ENCODE measurements around the gene POU2F3. TPM values are rescaled to one million over a fixed set of nuclear protein-coding genes. Genes with fewer than 3 reads are reported as not detected.

The POU2F3 gene
- total RNA-seq, 4 donors from 2014 or later: not detected

GRCh38 chr11:120259241-120259640 is 19.3 kb downstream of the POU2F3 start:
- DNase-seq (no peak), ATAC-seq (no peak)
- Histone ChIP-seq H3K4me1 (no peaks in the 10 kb centered on the region), H3K9me3 (no peaks in the 10 kb centered on the region), H3K36me3 (no peaks in the 10 kb centered on the region), H3K4me3 (no peak overlapping the region), H3K27me3 (peaks cover 14 to 19% (median 15%) of the 10 kb centered on the region in 3 donors), H3K27ac (no peak overlapping the region)
- intact Hi-C loops (cut with DNase I; ENCODE audit: low total_unique reads): no loop called here
- in situ Hi-C loops (cut with MboI; ENCODE audit: low sequenced_read_pairs in 4 of 4): no loop called here
- TF ChIP-seq, protein P1, sequence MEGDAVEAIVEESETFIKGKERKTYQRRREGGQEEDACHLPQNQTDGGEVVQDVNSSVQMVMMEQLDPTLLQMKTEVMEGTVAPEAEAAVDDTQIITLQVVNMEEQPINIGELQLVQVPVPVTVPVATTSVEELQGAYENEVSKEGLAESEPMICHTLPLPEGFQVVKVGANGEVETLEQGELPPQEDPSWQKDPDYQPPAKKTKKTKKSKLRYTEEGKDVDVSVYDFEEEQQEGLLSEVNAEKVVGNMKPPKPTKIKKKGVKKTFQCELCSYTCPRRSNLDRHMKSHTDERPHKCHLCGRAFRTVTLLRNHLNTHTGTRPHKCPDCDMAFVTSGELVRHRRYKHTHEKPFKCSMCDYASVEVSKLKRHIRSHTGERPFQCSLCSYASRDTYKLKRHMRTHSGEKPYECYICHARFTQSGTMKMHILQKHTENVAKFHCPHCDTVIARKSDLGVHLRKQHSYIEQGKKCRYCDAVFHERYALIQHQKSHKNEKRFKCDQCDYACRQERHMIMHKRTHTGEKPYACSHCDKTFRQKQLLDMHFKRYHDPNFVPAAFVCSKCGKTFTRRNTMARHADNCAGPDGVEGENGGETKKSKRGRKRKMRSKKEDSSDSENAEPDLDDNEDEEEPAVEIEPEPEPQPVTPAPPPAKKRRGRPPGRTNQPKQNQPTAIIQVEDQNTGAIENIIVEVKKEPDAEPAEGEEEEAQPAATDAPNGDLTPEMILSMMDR (IDR thresholded peaks at IDR 0.05 in 4 of 5, conservative IDR thresholded peaks at IDR 0.05 in 1 of 5): no peak
- TF ChIP-seq POLR2A (IDR thresholded peaks at IDR 0.05): no peak

GRCh38 chr11:120259988-120260565 is 20.1 kb downstream of the POU2F3 start:
- intact Hi-C loops (cut with DNase I; ENCODE audit: low total_unique reads): no loop called here
- peaks cover 7 to 11% (median 11%) of the 10 kb centered on the region in 3 donors for H3K27me3 ChIP-seq

GRCh38 chr11:120260616-120261015 is 20.7 kb downstream of the POU2F3 start:
- intact Hi-C loops (cut with DNase I; ENCODE audit: low total_unique reads) (no loop called here), in situ Hi-C loops (cut with MboI; ENCODE audit: low sequenced_read_pairs in 4 of 4) (no loop called here)
- Histone ChIP-seq H3K9me3 (no peaks in the 10 kb centered on the region), H3K27me3 (peaks cover 1 to 6% (median 5%) of the 10 kb centered on the region in 3 donors), H3K4me3 (no peak overlapping the region), H3K27ac (no peak overlapping the region), H3K4me1 (no peaks in the 10 kb centered on the region), H3K36me3 (no peaks in the 10 kb centered on the region)
- no peak for DNase-seq
- TF ChIP-seq, protein P1 (IDR thresholded peaks at IDR 0.05 in 4 of 5, conservative IDR thresholded peaks at IDR 0.05 in 1 of 5): no peak
- no peak for TF ChIP-seq POLR2A (IDR thresholded peaks at IDR 0.05)
- no peak for ATAC-seq

More at GRCh38 chr11:120259988-120260565, 20.1 kb downstream of the POU2F3 start:
- DNase-seq (no peak), ATAC-seq (no peak)
- no peaks in the 10 kb centered on the region for H3K4me1 ChIP-seq
- no peak overlapping the region for H3K27ac ChIP-seq
- TF ChIP-seq, protein P1 (IDR thresholded peaks at IDR 0.05 in 4 of 5, conservative IDR thresholded peaks at IDR 0.05 in 1 of 5): no peak
- TF ChIP-seq POLR2A (IDR thresholded peaks at IDR 0.05): no peak
- H3K4me3 ChIP-seq: no peak overlapping the region
- in situ Hi-C loops (cut with MboI; ENCODE audit: low sequenced_read_pairs in 4 of 4): no loop called here
- H3K36me3 ChIP-seq: no peaks in the 10 kb centered on the region
- no peaks in the 10 kb centered on the region for H3K9me3 ChIP-seq

DNA sequence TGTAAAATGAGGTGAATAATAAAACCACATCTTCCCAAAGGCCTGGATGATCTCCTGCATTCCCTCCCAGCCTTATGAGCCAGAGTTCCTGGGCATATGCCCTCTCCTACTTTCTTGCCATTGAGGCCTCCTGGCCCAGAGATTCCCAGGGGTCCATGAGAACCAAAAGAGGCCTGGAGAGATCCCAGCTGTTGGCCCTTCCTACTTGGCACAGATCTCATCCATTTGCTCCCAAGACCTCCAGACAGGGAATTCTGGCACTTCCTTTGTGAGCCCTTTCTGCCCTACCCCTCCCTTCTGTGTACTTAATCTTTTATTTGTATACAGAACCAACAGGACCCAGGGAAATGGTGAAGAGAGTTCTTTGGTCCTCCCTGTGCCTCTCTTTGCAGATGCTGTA is 21.4 kb downstream of the POU2F3 start:
- Histone ChIP-seq H3K27me3 (peaks cover 0 to 4% (median 3%) of the 10 kb centered on the region in 3 donors), H3K4me3 (no peak overlapping the region), H3K4me1 (no peaks in the 10 kb centered on the region), H3K9me3 (no peaks in the 10 kb centered on the region), H3K36me3 (no peaks in the 10 kb centered on the region), H3K27ac (no peak overlapping the region)
- in situ Hi-C loops (cut with MboI; ENCODE audit: low sequenced_read_pairs in 4 of 4) (no loop called here), intact Hi-C loops (cut with DNase I; ENCODE audit: low total_unique reads) (no loop called here)
- TF ChIP-seq POLR2A (IDR thresholded peaks at IDR 0.05): no peak
- TF ChIP-seq, protein P1 (IDR thresholded peaks at IDR 0.05 in 4 of 5, conservative IDR thresholded peaks at IDR 0.05 in 1 of 5): no peak
- ATAC-seq (no peak), DNase-seq (no peak)

- H3K36me3 ChIP-seq: no peaks in the 10 kb centered on the region
- intact Hi-C loops (cut with DNase I; ENCODE audit: low total_unique reads) (no loop called here), in situ Hi-C loops (cut with MboI; ENCODE audit: low sequenced_read_pairs in 4 of 4) (no loop called here)
- H3K9me3 ChIP-seq: no peaks in the 10 kb centered on the region
- no peaks in the 10 kb centered on the region for H3K4me1 ChIP-seq
- H3K27ac ChIP-seq: no peak overlapping the region
- TF ChIP-seq, protein P1 (IDR thresholded peaks at IDR 0.05 in 4 of 5, conservative IDR thresholded peaks at IDR 0.05 in 1 of 5): no peak
- TF ChIP-seq POLR2A (IDR thresholded peaks at IDR 0.05): no peak
- no peak overlapping the region for H3K4me3 ChIP-seq
- no peak for ATAC-seq
- no peak for DNase-seq
- H3K27me3 ChIP-seq: peaks cover 0 to 4% (median 0%) of the 10 kb centered on the region in 3 donors
Measured at GRCh38 chr11:120261931-120262330, 22.0 kb downstream of the POU2F3 start.

All from gastrocnemius medialis (tissue), 4 donors.